Measurements from ENCODE around the gene POLDIP3.
"Not testable (repeated sequence)": the region's sequence is repeated elsewhere in the genome, so short reads cannot be mapped to it uniquely, and the experiment has no call there.

The POLDIP3 gene

DNA sequence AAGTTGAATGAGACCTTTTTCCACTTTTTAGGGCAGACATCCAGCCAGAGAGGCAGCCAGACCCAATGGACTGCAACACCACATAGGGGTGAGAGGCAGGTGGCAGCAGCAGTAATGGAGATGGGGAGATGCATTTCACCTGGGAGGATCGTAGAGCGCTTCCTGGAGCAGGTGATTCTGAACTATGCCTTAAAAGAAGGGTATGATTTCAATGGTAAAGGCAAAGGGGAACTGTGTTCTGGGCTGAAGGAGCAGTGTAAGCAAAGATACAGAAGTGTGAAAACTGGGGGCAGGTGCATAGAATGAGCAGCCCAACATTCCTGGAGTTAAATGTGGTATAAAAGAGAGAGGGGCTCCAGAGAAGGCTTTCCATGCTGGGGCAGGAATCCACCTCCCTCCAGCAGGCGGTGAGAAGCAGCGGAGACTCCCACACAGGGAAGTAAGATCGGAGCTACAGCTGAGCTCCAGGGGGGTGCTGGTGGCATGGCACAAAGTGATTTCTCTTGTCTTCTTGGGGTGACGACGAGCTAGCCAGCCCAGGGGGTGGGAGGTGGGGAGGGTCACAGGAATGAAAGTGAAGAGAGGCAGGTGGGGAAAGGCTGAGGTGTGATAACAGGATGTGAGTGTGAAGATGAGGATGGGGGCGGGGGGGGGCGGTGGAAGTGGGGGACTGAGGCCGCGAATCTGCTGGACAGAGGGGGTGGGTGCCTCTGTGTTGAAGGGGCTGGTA lies 65.2 kb downstream of the POLDIP3 start:
- no peak for DNase-seq

DNA sequence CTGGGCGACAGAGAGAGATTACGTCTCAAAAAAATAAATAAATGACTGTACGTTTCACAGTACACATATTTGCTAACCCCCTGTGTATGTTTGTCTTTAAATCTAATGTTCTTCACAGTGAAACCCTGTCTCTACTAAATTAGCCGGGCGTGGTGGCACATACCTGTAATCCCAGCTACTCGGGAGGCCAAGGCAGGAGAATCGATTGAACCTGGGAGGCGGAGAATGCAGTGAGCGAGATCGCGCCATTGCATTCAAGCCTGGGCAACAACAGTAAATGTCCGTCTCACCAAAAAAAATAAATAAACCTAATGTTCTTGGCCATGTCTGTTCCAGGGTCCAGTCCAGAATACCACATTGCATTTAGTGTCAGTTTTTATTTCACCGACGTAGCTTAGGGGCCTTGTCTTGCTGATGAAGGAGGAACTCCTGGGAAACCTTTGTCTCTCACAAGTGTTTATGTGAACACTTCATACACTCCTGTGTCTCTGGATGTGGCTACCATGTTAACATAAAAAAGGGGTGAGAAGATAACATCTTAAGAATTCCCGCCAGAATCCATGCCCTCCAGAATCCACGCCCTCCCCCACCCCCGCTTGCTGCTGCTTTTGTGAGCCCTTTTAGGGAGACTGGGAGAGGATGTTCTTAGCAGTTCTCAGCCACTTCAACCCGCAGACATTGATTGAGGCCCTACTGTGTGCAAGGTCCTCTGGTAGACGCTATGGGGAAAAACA lies 65.9 kb downstream of the POLDIP3 start:
- DNase-seq = no peak

DNA sequence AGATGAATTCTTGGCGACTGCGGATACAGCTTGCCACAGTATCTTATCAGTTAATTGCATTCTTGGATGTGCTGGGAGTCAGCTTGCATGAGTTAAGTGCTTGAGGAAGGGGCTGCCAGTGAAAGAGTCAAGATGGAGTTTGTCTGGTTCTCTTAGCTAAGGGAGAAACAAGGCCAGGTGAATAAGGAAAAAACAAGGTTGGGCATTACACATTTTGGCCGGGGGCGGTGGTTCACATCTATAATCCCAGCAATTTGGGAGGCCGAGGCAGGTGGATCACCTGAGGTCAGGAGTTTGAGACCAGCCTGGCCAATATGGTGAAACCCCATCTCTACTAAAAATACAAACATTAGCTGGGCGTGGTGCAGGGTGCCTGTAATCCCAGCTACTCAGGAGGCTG lies 66.6 kb downstream of the POLDIP3 start:
- DNase-seq = not testable (repeated sequence)

DNA sequence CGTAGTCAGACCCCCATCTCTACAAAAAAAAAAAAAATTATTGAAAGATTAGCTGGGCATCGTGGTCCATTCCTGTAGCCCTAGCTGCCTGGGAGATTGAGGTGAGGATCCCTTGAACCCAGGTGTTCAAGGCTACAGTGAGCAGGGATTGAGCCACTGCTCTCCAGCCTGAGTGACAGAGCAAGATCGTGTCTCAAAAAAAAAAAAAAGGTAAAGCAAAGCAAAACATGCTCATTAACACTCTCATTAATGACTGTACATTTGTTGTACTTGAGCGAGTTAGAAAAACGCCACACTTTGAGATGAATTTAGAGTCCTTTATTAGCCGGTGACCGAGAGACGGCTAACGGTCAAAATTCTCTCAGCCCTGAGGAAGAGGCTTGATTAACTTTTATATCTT lies 67.1 kb downstream of the POLDIP3 start:
- DNase-seq = no peak

DNA sequence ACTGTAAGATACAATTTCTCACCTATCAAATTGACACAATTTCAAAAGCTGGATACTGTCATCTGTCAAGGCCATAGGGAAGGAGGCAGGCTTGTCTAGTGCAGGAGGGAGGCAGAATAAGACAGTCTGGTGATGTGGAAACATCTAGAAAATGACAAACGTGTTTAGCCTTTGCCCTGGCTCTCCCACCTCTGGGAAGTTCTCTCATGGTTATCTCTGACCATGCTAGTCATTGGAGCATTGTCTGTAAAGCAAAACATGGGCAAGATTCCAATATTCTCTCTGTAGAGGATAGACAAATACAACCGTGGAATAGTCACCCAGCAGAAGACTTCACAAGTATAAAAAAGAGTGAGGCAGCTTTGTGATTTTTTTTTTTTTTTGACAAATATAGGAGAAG lies 70.0 kb downstream of the POLDIP3 start:
- DNase-seq = no peak

DNA sequence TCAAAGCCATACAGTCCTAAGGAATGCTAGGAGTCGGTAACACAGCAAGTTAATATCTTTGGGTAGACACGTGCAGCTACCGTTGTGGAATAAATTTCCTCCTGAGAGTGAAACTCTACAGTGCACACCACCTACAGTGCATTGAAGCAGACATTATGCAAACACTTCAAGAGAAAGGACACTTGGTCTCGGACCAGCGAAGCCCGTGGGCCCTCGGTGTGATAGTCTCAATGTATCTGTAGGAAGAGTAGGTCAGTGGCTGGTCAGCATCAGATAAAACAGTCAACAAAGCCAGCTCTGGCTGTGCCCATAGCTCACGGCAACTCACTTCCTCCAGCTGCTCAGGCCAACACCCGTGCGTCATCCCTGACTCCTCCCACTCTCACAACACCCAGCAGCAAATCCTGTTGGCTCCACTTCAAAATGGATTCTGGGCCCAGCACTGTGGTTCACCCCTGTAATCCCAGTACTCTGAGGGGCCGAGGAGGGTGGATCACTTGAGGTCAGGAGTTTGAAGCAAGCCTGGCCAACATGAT lies 75.4 kb downstream of the POLDIP3 start:
- DNase-seq = not testable (repeated sequence)

DNA sequence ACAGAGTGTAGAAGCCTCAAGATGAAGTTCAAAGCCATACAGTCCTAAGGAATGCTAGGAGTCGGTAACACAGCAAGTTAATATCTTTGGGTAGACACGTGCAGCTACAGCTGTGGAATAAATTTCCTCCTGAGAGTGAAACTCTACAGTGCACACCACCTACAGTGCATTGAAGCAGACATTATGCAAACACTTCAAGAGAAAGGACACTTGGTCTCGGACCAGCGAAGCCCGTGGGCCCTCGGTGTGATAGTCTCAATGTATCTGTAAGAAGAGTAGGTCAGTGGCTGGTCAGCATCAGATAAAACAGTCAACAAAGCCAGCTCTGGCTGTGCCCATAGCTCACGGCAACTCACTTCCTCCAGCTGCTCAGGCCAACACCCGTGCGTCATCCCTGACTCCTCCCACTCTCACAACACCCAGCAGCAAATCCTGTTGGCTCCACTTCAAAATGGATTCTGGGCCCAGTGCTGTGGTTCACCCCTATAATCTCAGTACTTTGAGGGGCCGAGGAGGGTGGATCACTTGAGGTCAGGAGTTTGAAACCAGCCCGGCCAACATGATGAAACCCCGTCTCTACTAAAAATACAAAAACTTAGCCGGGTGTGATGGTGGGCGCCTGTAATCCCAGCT lies 77.4 kb downstream of the POLDIP3 start:
- not testable (repeated sequence) for DNase-seq

DNA sequence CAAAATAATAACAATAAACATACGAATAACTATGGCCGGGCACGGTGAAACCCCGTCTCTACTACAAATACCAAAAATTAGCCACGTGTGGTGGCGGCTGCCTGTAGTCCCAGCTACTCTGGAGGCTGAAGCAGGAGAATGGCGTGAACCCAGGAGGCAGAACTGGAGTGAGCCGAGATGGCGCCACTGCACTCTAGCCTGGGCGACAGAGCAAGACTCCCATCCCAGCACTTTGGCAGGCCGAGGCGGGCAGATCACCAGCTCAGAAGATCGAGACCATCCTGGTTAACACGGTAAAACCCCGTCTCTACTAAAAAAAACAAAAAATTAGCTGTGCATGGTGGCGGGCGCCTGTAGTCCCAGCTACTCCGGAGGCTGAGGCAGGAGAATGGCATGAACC lies 78.0 kb downstream of the POLDIP3 start:
- not testable (repeated sequence) for DNase-seq

DNA sequence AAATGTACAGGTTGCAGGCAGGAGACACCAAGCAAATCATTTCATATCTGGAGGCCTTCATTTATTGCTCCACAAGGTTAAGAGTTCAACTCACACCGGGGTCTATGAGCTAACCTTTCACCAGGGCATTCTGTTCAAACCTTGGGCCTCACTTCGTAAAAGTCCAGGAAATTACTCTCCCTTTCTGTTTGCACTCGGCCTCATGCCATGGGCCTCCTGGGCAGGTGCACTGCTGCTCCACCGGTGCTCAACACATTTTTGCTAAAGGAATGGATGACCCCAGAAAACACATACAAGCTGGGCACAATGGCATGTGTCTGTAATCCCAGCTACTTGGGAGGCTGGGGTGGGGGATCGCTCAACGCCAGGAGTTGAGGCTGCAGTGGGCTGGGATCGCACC lies 78.5 kb downstream of the POLDIP3 start:
- no peak for DNase-seq

DNA sequence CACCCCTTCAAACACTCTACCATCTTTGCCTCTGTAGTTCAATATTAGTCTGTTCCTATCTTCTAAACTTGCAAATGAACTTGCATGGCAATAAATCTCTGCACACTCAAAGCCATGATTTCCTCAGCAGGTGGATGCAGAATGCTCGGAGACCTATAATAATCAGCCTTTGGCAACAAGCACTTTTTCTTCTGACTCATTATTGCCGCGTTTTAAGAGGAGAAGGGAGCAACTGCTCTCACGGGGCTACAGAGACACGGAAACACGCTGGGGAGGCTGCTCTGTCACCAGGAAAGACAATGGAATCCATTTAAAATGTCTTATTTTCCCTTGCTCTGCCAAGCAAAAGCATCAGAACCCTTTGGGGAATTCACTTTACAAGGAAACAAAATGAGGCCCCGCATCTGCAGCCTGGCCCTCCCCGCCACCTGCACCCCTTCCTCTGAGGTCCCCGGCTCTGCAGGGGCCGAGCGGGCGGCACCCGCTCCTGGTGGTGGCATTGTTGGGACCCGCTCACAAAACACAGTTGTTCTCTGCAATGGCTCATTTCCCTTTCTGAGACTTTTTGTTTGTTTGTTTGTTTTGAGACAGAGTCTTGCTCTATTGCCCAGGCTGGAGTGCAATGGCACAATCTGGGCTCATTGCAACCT lies 79.5 kb downstream of the POLDIP3 start:
- not testable (repeated sequence) for DNase-seq

Data from NCI-H1694 (cell line).